Body of pancreas (tissue), 4 donors: ENCODE data around the gene INPP5D. TPM values are rescaled to one million over a fixed set of nuclear protein-coding genes. Genes with fewer than 3 reads are reported as not detected.

Experiments
- ATAC-seq: fragments of 150-250 bp; one replicate; pipeline ENCODE4 v1.9.1; 2016
- DNase-seq, 4 donors: peaks; one replicate each; pipeline ENCODE4 v3.0.0-alpha.2; 2019
- H3K27ac ChIP-seq, 4 donors: fragments of 200-600 bp; sonication (generic); 1 replicate in 3 of 4; 2 replicates in 1 of 4; pipeline versions ENCODE4 v1.5.1 to v1.6.1; 2016 to 2019; ENCODE audit warnings: mild to moderate bottlenecking in 1 of 4, mixed read lengths in 1 of 4, moderate library complexity in 1 of 4
- H3K27me3 ChIP-seq, 2 donors: fragments of 200-600 bp; sonication (generic); one replicate each; pipeline ENCODE4 v1.6.0; 2016; ENCODE audit warnings: mild to moderate bottlenecking in 1 of 2
- H3K36me3 ChIP-seq, 2 donors: fragments of 200-600 bp; sonication (generic); replicated peaks in 1 of 2; 2 replicates each; pipeline ENCODE4 v1.5.1; 2016; ENCODE audit warnings: low read depth in 2 of 2; ENCODE audit not compliant: insufficient read depth in 1 of 2
- H3K4me1 ChIP-seq: fragments of 200-600 bp; sonication (generic); one replicate; pipeline ENCODE4 v1.6.0; 2016
- H3K4me3 ChIP-seq, 2 donors: fragments of 200-600 bp; sonication (generic); 1 replicate in 1 of 2; 2 replicates in 1 of 2; pipeline ENCODE4 v1.5.1; 2016 to 2019
- H3K9me3 ChIP-seq, 3 donors: fragments of 200-600 bp; sonication (generic); 1 replicate in 2 of 3; 2 replicates in 1 of 3; pipeline ENCODE4 v1.5.1; 2016
- POLR2A ChIP-seq, 3 donors: fragments of 450-650 bp; IDR thresholded peaks; one replicate each; pipeline ENCODE4 v1.6.1; 2016; ENCODE audit warnings: antibody characterized with exemption in 3 of 3, mild to moderate bottlenecking in 2 of 3
- WGBS, 2 donors: methylation state at CpG; one replicate each; pipeline ENCODE4 v1.1.5; 2017; 5-methylcytosine and 5-hydroxymethylcytosine counted together
- intact Hi-C: fragments of 100-400 bp; cut with DNase I; formaldehyde crosslinking; loops from one replicate; pipeline ENCODE4 v1.15.1; 2023
- total RNA-seq, 2 donors: library from RNA; depleted of rRNA; stranded (reverse); fragments of >200 nt; gene quantifications; one replicate each; pipeline ENCODE4 v1.1.0, GENCODE V29; 2016
- TF ChIP-seq, protein P1 (sequence below), 7 experiments: fragments of 450-650 bp in 4 of 7; fragments of 200-600 bp in 3 of 7; sonication (generic) in 3 of 7; IDR thresholded peaks; one replicate each; pipeline ENCODE4 v1.5.1; 2016 to 2019; ENCODE audit warnings: antibody characterized with exemption in 7 of 7

The INPP5D gene
- total RNA-seq, result 1 to 10 TPM in 1 of 2 donors, under 1 TPM in 1; 0.99 to 8.8 TPM

DNA sequence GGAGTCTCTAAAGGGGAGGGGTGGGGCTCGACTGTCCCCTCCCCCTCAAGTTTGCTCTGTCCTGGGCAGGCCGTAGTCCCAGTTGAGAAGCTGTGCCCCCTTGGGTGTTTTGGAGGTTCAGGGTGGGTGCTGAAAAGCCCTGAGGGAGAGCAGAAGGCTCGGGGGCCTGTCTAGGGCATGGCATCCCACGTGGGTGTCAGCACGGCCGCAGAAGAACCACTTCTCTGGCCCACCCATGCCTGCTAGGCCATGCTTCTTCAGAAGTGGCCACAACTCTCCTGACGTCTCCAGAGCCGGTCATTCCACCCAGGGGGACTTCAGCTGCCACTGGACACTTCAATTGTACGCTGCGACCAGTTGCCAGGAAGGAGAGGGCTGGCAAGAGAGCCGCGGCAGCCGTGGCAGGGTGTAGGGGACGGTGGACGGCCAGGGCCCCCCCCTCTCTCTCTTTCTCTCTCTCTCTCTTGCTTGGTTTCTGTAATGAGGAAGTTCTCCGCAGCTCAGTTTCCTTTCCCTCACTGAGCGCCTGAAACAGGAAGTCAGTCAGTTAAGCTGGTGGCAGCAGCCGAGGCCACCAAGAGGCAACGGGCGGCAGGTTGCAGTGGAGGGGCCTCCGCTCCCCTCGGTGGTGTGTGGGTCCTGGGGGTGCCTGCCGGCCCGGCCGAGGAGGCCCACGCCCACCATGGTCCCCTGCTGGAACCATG, at the start of gene INPP5D:
Gene INPP5D (plus strand): TSS at position 546 of the 704 bp plus-strand sequence. CDS start 137 bp downstream, at position 683.
- TF ChIP-seq, protein P1, sequence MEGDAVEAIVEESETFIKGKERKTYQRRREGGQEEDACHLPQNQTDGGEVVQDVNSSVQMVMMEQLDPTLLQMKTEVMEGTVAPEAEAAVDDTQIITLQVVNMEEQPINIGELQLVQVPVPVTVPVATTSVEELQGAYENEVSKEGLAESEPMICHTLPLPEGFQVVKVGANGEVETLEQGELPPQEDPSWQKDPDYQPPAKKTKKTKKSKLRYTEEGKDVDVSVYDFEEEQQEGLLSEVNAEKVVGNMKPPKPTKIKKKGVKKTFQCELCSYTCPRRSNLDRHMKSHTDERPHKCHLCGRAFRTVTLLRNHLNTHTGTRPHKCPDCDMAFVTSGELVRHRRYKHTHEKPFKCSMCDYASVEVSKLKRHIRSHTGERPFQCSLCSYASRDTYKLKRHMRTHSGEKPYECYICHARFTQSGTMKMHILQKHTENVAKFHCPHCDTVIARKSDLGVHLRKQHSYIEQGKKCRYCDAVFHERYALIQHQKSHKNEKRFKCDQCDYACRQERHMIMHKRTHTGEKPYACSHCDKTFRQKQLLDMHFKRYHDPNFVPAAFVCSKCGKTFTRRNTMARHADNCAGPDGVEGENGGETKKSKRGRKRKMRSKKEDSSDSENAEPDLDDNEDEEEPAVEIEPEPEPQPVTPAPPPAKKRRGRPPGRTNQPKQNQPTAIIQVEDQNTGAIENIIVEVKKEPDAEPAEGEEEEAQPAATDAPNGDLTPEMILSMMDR (IDR thresholded peaks at IDR 0.05), result no peak
- peak in 2 of 3 donors; percentile 40 to 59 for TF ChIP-seq POLR2A (IDR thresholded peaks at IDR 0.05)
- no peaks in the 10 kb centered on the region for H3K27me3 ChIP-seq
- H3K4me3 ChIP-seq, result no peak within 1 kb of the TSS
- H3K36me3 ChIP-seq, result no peaks in the 10 kb centered on the region
- no peaks in the 10 kb centered on the region for H3K4me1 ChIP-seq
- peak within 1 kb of the TSS in 2 of 4 donors; percentile 59 to 67 for H3K27ac ChIP-seq
- ATAC-seq (peak; percentile 7), DNase-seq (peak in 2 of 4 donors; percentile 28 to 64)
- intact Hi-C loops, result loop anchor here (10.0 kb wide), 1 partner anchor 455 kb away; no protein-coding TSS in a partner anchor
- no peaks in the 10 kb centered on the region for H3K9me3 ChIP-seq
- WGBS, 2 donors, result 34 to 73% methylated on average over 10 to 26 of the region's 26 CpGs

DNA sequence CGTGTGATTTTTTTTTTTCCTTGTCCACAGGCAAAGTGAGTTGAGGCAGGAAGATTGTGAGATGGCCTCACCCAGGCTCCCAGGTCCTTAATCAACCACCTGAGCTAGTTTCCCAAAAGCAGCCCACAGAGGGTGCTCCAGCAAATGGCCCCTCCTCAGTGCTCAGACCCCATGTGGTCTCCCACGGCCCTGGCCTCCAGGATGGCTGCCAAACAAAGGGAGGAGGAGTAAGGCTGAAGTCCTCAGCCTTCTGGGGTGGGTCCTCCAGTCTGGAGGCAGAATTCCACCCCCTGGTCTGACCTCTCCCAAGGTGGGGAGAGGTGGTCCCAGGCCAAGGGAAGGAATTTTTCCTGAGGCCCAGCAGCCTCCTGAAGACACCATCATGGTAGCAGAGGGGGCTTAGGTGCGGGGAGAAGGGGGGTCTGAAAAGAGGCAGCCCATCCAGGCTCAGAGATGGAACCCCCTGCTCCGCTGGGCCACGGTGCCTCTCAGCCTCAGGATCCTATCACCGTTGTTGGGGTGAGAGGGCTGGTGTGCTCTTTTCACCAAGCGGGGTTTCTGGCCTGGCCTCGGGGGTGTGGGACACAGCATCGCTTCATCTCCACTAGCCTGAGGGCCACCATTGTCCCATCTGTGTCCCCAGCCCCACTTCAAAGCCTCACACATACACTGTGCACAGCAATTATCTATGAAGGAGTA, 49.4 kb upstream of the INPP5D start:
- no peak for DNase-seq
- Histone ChIP-seq H3K36me3 (no peaks in the 10 kb centered on the region), H3K27ac (peak overlapping the region in 1 of 4 donors; percentile 86), H3K4me3 (no peak overlapping the region), H3K9me3 (no peaks in the 10 kb centered on the region), H3K27me3 (no peaks in the 10 kb centered on the region), H3K4me1 (peaks cover 29% of the 10 kb centered on the region)
- 88 to 91% methylated on average over 9 of the region's 9 CpGs for WGBS, 2 donors
- ATAC-seq, result no peak
- intact Hi-C loops, result no loop called here
- TF ChIP-seq, protein P1 (IDR thresholded peaks at IDR 0.05), result no peak
- no peak for TF ChIP-seq POLR2A (IDR thresholded peaks at IDR 0.05)

DNA sequence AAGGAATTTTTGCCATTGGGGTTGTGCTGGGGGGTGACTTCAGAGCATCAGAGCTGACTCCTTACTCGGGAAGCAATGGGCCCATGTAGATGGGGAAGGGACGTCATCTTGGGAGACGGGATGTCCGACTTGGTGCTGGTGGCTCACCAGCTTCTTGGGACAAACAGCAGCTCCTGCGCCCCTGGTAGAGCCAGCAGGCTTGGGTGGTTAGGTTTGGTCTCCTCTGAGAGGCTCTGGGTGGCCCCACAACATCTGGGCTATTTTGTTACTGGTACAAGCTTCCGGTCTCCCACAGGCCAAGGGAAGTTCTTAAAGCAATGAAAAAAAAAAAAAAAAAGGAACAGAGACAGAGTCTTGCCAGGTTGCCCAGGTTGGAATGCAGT, 48.9 kb upstream of the INPP5D start:
- peak overlapping the region in 3 of 4 donors; percentile 80 to 86 (median 82) for H3K27ac ChIP-seq

DNA sequence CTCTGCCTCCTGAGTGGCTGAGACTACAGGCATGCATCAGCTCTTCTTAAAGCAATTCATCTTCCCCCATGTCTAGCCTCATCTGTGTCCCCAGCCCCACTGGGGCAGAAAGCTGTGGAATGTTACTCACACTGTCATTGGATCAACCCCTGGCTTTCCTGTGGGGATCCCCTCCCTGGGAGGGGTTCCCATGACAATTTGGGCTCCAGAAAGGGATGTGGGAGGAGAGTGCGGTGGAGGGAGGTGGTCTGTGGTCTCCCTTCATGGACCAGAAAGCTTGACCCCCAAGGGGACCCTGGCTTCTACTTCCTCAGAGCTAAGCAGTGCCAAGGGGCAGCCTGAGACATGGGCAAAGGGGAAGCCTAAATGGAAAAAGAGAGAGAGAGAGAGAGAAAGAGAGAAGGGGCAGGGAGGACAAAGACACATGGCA, 48.4 kb upstream of the INPP5D start:
- no peaks in the 10 kb centered on the region for H3K9me3 ChIP-seq
- DNase-seq, result no peak
- intact Hi-C loops, result no loop called here
- H3K27ac ChIP-seq, result peak overlapping the region; percentile 62 to 86 (median 81)
- no peak for ATAC-seq
- WGBS, 2 donors, result 80 to 90% methylated on average over 1 of the region's 1 CpG
- TF ChIP-seq, protein P1 (IDR thresholded peaks at IDR 0.05), result no peak
- TF ChIP-seq POLR2A (IDR thresholded peaks at IDR 0.05), result no peak
- no peaks in the 10 kb centered on the region for H3K36me3 ChIP-seq
- no peaks in the 10 kb centered on the region for H3K27me3 ChIP-seq
- H3K4me3 ChIP-seq, result no peak overlapping the region
- H3K4me1 ChIP-seq, result peaks cover 29% of the 10 kb centered on the region

More for the DNA sequence above, 48.9 kb upstream of the INPP5D start:
- WGBS, 2 donors, result 84 to 94% methylated on average over 6 of the region's 6 CpGs
- ATAC-seq (no peak), DNase-seq (no peak)
- Histone ChIP-seq H3K36me3 (no peaks in the 10 kb centered on the region), H3K27me3 (no peaks in the 10 kb centered on the region), H3K9me3 (no peaks in the 10 kb centered on the region), H3K4me1 (peaks cover 29% of the 10 kb centered on the region), H3K4me3 (no peak overlapping the region)
- no peak for TF ChIP-seq POLR2A (IDR thresholded peaks at IDR 0.05)
- TF ChIP-seq, protein P1 (IDR thresholded peaks at IDR 0.05), result no peak
- intact Hi-C loops, result no loop called here
